ENCODE results near the gene LRRC8D.

Gene LRRC8D

DNA sequence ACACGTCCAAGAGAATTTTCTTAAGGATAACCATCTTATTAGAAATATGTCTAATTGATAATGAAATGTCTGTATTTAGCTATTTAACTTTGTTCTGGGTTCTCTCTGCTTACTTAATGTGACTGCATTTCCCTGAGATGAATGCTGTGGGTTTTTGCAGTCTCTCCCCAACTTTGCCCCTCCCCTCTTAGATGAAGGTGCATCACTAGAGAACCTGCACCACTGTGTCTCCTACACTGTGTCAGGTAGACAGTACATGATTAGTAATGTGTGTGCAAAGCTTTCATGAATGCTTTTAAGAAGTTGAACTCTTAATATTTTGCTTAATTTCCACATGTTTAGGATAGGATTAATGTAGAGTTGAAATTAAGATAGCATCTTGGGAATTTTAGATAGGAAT lies 51.7 kb downstream of the LRRC8D start:
- DNase-seq: no peak

GRCh38 chr1:89873288-89873687 lies 52.5 kb downstream of the LRRC8D start:
- no peak for DNase-seq

DNA sequence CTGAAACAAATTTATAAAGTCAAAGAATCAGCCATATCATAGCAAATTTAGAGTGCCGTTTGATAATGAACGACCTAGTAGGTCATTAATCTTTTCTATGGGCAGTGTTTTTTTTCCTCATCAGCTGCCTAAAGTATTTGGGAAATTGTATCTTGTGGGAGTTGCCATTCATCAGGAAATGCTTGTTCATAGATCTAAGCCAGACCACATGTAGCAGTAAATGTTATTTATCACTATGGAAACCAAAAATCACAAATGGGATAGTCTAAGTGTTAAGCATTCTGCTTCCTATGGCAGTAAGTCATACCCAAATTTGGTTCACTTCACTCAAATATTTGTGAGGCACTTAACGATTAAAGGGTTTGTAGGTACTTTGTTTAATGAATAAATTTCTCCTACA lies 52.9 kb downstream of the LRRC8D start:
- DNase-seq: no peak

DNA sequence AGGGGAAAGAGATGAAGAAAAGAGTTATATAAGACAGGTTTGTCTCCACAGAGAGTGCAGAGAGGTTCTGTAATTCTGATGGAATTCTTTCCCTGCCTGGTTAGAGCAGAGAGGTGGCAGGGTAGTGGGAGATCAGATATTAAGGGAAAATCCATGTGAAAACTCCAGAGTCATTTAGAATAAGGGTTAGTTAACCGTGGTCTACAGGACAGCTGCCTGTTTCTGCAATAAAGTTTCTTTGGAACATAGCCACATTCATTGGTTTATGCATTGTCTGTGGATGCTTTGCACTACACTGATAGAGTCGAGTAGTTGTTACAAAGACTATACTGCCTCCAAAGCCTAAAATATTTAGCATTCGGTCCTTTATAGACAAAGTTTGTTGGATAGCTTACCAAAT lies 55.6 kb downstream of the LRRC8D start:
- DNase-seq: no peak

DNA sequence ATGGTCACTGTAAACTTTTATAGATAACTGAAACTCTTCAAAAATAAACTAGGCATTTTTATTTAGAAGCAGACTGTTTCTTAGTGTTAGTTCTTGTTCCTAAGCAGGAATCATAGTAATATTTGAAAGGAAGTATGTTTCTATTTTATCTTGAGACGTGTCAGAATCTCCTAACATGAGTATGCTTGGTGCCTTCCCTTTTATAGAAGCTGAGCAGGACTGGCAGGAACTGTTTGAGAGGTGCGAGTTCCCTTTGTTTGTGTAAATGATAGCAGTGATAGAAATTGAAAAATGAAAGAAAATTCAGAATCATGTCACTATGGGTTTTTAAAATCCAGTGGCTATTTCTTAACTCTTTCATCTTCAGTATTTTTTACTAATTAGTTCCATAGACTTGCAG lies 56.9 kb downstream of the LRRC8D start:
- DNase-seq: no peak

- no peak for DNase-seq
These were observed 57.4 kb downstream of the LRRC8D start for GRCh38 chr1:89878256-89878655.

- DNase-seq: no peak
These were observed 59.8 kb downstream of the LRRC8D start for GRCh38 chr1:89880679-89881078.

- no peak for DNase-seq
These were observed 60.7 kb downstream of the LRRC8D start for GRCh38 chr1:89881415-89882058.

DNA sequence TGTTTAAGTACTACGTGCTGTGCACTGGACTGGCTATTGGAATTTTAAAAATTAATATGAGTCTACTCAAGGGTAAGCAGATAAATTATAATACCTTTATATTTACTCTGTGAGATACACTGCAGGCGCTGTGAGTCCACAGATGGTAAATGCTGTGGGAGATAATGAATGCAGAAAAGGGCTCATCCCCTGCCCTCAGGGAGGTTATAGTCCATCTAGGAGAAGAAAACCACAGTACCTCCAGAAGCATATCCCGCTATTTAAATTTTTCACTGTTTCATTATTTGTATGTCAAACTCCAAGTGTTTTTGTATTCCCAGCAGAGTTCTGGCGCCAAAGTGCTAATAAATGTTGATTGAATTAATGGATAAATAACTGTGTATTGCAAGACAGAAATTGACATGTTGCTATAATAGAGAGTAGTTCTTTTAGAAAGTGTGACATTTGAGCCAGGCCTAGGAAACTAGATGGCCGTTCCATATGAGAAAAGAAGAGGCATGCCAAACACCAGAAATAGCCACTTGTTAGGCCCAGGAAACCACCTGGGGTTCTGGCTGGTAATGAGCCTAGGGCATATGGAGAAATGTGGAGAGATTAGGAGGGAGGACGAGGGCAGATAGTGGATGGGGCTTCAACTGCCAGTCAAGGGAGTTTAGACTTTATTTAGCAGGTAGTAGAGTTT lies 61.7 kb downstream of the LRRC8D start:
- no peak for DNase-seq

- no peak for DNase-seq
These were observed 62.2 kb downstream of the LRRC8D start for GRCh38 chr1:89883030-89883379.

DNA sequence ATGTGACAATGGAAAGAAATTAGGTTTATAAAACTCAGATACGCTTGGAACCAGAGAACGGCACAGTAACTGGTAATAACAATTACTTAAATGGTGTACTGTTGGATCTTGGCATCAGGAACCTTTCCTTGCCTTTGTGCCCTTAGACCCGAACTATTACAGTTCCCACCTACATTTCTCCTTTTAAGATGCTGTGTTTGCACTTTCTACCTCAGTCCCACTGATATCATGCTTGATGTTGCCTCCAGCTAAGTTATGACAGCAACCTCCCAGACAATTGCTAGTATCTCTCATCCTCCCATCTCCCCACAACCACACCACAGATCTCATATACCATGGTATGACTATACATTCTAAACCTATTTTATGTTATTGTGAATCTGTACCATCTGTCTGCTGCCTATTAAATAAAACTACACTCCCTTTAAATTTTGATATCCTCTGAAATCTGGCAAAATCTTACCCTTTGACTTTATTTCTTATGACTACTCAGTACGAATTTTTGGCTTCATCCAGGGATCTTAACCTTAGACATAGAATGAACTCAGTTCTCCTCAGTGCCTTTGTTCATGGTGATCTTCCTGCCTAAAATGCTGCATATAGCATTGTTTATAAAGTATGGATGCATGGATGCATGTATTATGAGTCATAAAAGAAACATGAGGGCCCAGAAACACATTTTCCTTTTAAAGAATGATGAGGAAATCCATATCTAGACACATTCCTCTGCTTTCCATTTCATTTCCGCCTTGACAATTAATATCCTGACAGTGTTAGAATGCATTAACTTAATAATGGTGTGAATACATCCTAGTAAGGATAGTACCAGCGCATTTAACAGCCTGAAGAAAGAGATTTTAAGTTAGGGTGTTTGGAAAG lies 64.1 kb downstream of the LRRC8D start:
- no peak for DNase-seq

DNA sequence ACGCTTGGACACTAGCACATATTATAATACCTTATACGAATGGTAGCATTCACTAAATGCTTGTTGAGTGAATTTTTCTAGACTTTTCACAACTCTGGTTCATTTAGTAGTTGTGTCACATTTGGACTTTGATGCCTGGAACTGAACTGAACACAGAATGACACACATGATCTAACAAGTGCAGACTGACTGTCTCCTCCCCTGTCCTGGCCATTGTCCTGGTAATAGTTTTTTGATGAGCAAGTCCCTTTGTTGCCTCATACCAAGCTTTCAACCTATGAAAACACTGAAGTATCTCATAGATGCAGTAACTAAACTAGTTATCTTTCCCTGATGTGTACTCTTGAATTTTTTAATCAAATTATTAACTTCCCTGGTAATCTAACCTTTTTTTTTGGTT lies 66.4 kb downstream of the LRRC8D start:
- no peak for DNase-seq

DNA sequence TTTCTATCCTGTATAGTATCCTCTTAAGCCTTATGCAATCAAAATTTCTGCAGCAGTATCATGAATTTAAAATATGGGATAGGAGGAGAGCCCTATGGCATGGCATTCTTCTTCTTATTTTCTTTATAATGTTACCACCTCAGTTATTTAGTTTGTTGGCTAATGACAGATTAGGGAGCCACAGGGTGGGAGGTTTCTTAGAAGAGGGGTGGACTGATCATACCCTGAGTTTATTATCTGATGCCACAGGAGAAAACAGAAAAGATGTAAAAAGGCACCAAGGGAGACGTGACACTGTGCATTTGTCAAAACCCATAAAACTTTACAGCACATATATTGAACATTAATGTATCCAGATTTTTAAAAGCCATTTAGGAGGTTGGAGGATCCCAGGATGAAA lies 66.9 kb downstream of the LRRC8D start:
- DNase-seq: no peak

DNA sequence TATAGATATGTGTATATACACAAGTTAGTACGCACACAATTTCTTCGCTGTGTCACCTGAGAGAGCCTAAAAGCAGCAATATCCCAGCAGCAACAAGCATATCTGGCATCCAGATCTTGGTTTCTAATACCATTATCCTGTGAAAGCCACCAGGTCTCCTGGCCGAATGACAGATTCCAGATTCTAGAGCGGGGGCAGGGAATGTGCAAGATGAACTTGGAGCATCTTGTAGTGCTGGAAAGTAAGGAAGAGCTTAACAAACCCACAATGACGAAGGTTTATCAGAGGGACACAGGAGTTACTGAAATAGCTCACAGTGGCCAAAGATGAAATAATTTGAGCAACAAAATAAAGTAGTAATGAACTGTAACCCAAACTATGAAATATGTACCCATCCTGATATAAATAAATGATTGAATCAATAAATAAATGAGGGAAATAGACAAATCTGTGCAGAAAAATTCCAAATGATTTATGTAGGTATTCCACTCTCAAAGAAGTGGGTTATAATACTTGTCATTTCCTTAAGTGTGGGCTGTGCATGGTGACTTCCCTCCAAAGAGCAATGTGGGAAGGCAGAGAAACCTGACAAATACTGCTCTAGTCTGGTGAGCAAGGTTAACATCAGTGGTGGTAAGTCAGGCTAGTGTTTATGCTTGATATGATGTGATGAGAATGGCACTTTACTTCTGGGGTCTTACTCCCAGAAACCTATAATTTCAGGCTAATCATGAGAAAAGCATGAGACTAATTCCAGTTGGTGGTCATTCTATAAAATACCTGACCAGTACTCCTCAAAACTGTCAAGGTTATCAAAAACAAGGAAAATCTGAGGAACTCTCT lies 67.9 kb downstream of the LRRC8D start:
- DNase-seq: no peak

DNA sequence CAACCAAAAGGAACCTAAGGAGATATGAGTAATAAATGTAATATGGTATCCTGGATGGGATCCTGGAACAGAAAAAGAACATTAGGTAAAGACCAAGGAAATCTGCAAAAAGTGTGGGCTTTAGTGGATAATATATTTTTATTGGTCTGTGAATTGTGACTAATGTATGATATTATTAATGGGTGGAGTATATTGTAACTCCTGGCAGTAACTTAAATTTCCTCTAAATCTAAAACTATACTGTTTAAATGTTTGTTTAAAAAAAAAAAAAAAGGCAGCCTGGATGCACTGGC lies 68.4 kb downstream of the LRRC8D start:
- DNase-seq: no peak

DNA sequence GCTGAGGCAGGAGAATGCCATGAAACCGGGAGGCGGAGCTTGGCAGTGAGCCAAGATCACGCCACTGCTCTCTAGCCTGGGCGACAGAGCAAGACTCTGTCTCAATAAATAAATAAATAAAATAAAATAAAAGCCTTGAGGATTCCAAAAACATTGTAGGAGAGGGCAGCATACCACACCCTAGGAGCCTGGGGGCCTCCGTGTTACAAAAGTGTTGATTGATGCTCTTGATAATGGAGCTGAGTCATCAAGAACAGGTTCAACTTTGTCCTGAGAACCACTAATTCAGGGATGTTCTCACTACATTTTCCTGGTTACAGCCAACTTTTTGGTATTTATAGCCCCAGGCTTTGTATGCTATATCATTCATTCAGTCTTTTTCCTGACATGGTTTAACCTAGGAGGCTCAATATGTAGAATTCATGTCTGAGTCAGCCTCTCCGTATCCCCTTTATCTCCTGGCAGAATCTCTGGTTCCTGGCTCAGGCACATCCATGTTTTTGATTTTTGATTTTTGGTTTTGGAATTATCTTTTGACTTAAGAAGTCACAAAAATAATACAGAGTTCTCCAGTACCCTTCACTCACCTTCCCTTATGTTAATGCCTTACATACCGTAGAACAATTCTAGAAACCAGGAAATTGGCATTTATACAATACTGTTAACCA lies 69.4 kb downstream of the LRRC8D start:
- DNase-seq: no peak

DNA sequence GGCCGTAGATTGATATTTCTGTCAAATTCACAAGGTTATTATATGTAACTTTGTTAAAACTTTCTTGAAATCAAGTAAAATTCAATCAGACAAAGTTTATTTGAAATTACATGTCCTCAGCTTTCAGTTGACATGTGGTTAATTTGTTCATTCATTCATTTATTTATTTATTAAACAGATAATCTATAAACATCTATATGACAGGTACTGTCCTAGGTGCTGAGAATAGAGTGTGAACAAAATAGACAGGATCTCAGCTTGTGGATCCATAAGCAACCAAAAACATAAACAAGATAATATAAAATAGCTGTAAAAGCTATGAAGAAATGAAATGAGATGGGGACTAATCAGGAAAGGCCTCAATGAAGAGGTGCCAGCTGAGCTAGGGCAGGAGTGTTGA lies 72.0 kb downstream of the LRRC8D start:
- DNase-seq: no peak

- DNase-seq: no peak
These were observed 73.7 kb downstream of the LRRC8D start for GRCh38 chr1:89894210-89895201.

DNA sequence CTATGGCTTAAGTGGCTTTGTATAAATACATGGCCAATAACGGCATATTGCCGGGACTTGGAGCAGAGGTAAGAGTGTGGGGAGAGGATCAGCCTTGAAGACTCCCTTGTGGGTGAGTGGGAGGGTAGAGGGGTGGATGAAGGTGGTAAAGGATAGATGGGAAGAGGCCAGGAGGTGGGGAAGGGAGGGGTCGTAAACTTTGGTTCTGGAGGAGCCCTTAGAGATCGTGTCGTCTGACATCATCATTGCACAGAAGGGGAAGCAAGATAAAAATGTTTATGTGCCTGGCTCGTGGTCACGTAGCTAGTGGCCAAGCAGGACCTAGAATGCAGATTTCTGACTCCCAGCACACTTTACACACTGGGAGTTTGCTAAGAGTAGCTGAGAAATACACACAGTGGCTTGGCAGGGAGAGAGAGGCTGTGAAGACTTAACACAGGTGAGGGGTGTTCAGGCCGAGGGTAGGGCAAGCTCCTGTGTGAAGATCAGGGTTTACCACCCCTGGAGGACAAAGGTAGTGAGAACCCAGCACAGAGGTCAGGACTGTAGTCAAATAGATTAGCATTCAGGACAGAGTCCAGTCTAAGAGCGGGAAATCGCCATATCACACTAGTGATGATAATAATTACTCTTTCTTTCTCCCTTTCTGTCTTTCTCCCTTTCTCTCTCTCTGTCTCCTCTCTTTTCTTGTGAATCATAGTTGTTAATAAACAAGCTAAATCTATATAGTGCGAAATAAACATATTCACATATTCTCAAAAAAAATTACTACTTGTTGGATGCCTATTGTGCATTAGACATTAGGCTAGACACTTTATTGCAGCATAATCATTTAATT lies 75.5 kb downstream of the LRRC8D start:
- DNase-seq: no peak

DNA sequence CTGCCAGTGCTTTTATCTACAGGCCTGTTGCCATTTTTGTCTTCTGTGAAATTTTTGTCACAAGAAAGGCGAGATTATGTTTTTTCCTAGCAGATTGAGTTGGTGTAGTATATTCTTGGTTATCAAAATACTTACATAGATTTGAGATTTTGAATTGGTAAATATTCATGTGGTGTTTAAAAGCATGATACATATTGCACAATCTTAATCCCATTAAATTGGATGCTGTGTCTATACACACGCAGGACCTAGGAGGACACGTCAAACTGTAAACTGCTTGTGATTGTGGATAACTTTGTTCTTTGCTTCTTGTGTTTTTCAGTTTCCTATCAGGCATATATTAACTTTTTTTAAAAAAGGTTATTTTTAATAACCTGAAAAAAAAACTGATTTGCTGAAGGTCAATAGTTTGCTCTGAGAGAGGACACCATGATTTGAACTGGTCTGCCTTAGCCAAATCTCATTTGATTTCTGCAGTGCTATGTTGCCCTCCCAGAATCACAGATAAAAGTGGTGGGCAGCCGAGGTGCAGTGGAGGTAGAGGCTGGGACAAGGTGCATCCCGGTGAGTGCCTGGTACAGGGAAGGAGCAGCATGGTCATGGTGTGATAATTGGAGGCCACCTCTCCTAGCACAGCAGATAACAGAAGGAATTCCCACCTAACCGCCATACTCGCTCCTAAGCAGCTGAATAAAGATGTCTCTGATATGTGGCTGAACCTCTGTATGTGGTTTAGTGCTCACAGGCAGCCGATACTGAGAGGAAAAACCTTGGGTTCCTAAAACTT lies 76.7 kb downstream of the LRRC8D start:
- DNase-seq: no peak
